IMR-90 (cell line): ENCODE results near the gene NPW. TPM values are rescaled to one million over a fixed set of nuclear protein-coding genes. Genes with fewer than 3 reads are reported as not detected.
A peak's percentile ranks its signal among the peaks of the same experiment; 100 is the strongest.

Experiments used
- ATAC-seq: fragments of 200-7000 bp; cut with Tn5 transposase; 2 replicates; pipeline ENCODE4 v1.9.1; 2020; ENCODE audit warnings: low read depth, mild to moderate bottlenecking, moderate library complexity
- BruUV-seq: library from RNA; stranded (reverse); fragments of 400-500 nt; replicated peaks from 2 replicates; lab custom pipeline; 2021; lab: Mats Ljungman, UMichigan
- CTCF ChIA-PET: fragments of 300-600 bp; formaldehyde crosslinking; extraction: SDS; loops from one replicate; lab custom pipeline; 2021; ENCODE audit warnings: antibody characterized with exemption; lab: Yijun Ruan, JAX
- POLR2A ChIA-PET: fragments of 300-600 bp; sonication (Branson Sonifier 250); formaldehyde crosslinking; loops from one replicate; lab custom pipeline; 2022; ENCODE audit warnings: antibody characterized with exemption; ENCODE audit not compliant: unreplicated experiment; lab: Charles Lee
- DNase-seq: peaks from one replicate; pipeline ENCODE4 v3.0.0; 2013
- H2AFZ ChIP-seq: replicated peaks from 2 replicates; pipeline ENCODE3; 2013; ENCODE audit warnings: low read length, mild to moderate bottlenecking; ENCODE audit not compliant: poor library complexity
- H2AK5ac ChIP-seq: 2 replicates; pipeline ENCODE4 v1.6.1; 2013; ENCODE audit warnings: low read depth, low read length, inconsistent platforms
- H2AK9ac ChIP-seq: replicated peaks from 2 replicates; pipeline ENCODE3; 2013; ENCODE audit warnings: mild to moderate bottlenecking, low read depth, low read length, moderate library complexity; ENCODE audit not compliant: poor library complexity
- H2BK120ac ChIP-seq: 2 replicates; pipeline ENCODE4 v1.6.1; 2013; ENCODE audit warnings: low read depth, low read length, inconsistent platforms
- H2BK15ac ChIP-seq: 3 replicates; pipeline ENCODE4 v1.6.1; 2013; ENCODE audit warnings: low read depth, low read length, inconsistent platforms
- H2BK20ac ChIP-seq: 2 replicates; pipeline ENCODE4 v1.6.1; 2013; ENCODE audit warnings: low read depth, mild to moderate bottlenecking, inconsistent platforms, low read length, moderate library complexity
- H2BK5ac ChIP-seq: 2 replicates; pipeline ENCODE4 v1.6.1; 2013; ENCODE audit warnings: mild to moderate bottlenecking, low read depth, low read length, inconsistent platforms; ENCODE audit not compliant: poor library complexity, severe bottlenecking
- H3K14ac ChIP-seq: replicated peaks from 2 replicates; pipeline ENCODE4 v1.6.1; 2013; ENCODE audit warnings: low read depth, low read length, inconsistent platforms
- H3K18ac ChIP-seq: 2 replicates; pipeline ENCODE4 v1.6.1; 2013; ENCODE audit warnings: low read depth, low read length, control low read depth
- H3K23ac ChIP-seq: 2 replicates; pipeline ENCODE4 v1.6.1; 2013; ENCODE audit warnings: low read depth, low read length, inconsistent platforms
- H3K27ac ChIP-seq: 2 replicates; pipeline ENCODE4 v1.5.1; 2013; ENCODE audit warnings: mild to moderate bottlenecking, control low read depth, low read length; ENCODE audit not compliant: insufficient read depth
- H3K27me3 ChIP-seq: 2 replicates; pipeline ENCODE4 v1.6.1; 2013; ENCODE audit warnings: low read length; ENCODE audit not compliant: control insufficient read depth, insufficient read depth
- H3K36me3 ChIP-seq: 2 replicates; pipeline ENCODE4 v1.6.1; 2013; ENCODE audit warnings: low read length, mixed read lengths; ENCODE audit not compliant: control insufficient read depth, insufficient read depth
- H3K4ac ChIP-seq: 2 replicates; pipeline ENCODE4 v1.6.1; 2013; ENCODE audit warnings: low read depth, low read length, inconsistent platforms
- H3K4me1 ChIP-seq: 2 replicates; pipeline ENCODE4 v1.6.1; 2013; ENCODE audit warnings: low read length, mixed read lengths; ENCODE audit not compliant: control insufficient read depth, insufficient read depth
- H3K4me2 ChIP-seq: 2 replicates; pipeline ENCODE4 v1.6.1; 2013; ENCODE audit warnings: low read depth, mild to moderate bottlenecking, control low read depth, low read length, moderate library complexity
- H3K4me3 ChIP-seq: 2 replicates; pipeline ENCODE4 v1.5.1; 2013; ENCODE audit warnings: low read depth, mild to moderate bottlenecking, control low read depth, low read length, moderate library complexity; ENCODE audit not compliant: insufficient read depth
- H3K56ac ChIP-seq: 2 replicates; pipeline ENCODE4 v1.6.1; 2013; ENCODE audit warnings: low read length, inconsistent platforms; ENCODE audit not compliant: insufficient read depth; ENCODE audit errors: extremely low read depth
- H3K79me1 ChIP-seq, 2 experiments: 2 replicates each; pipeline ENCODE4 v1.6.1; 2013; ENCODE audit warnings: low read length in 2 of 2, inconsistent platforms in 1 of 2, low read depth in 1 of 2
- H3K9ac ChIP-seq: 2 replicates; pipeline ENCODE4 v1.6.1; 2013; ENCODE audit warnings: low read depth, low read length, control low read depth
- H3K9me1 ChIP-seq: 2 replicates; pipeline ENCODE4 v1.6.1; 2013; ENCODE audit warnings: low read length, inconsistent platforms; ENCODE audit not compliant: insufficient read depth
- H3K9me3 ChIP-seq: 2 replicates; pipeline ENCODE4 v1.6.1; 2013; ENCODE audit warnings: low read length; ENCODE audit not compliant: control insufficient read depth, insufficient read depth
- H4K20me1 ChIP-seq: 2 replicates; pipeline ENCODE4 v1.6.1; 2013; ENCODE audit warnings: low read length, inconsistent platforms; ENCODE audit not compliant: insufficient read depth
- H4K5ac ChIP-seq: 2 replicates; pipeline ENCODE4 v1.6.1; 2013; ENCODE audit warnings: mild to moderate bottlenecking, low read depth, low read length, control low read depth
- H4K8ac ChIP-seq, 2 experiments: 2 replicates each; pipeline ENCODE4 v1.6.1; 2013; ENCODE audit warnings: low read depth in 2 of 2, low read length in 2 of 2, control low read depth in 1 of 2, inconsistent platforms in 1 of 2
- H4K91ac ChIP-seq: 2 replicates; pipeline ENCODE4 v1.6.1; 2013; ENCODE audit warnings: low read depth, low read length, inconsistent platforms; ENCODE audit not compliant: insufficient read depth
- BHLHE40 ChIP-seq: fragments of 150-350 bp; IDR thresholded peaks from 2 replicates; pipeline ENCODE4 v1.6.1; 2016; ENCODE audit warnings: mild to moderate bottlenecking, low read depth, low read length
- CEBPB ChIP-seq: IDR thresholded peaks from 2 replicates; pipeline ENCODE4 v1.6.1; 2012; ENCODE audit warnings: low read depth, low read length, improper control_type of control experiment
- CHD1 ChIP-seq: IDR thresholded peaks from 2 replicates; pipeline ENCODE4 v1.6.1; 2012; ENCODE audit warnings: low read depth, low read length, improper control_type of control experiment
- FOS ChIP-seq: fragments of 150-350 bp; IDR thresholded peaks from 2 replicates; pipeline ENCODE4 v1.6.1; 2016; ENCODE audit warnings: low read depth, low read length
- MAFK ChIP-seq: IDR thresholded peaks from 2 replicates; pipeline ENCODE4 v1.6.1; 2012; ENCODE audit warnings: low read depth, low read length, improper control_type of control experiment
- MAZ ChIP-seq: IDR thresholded peaks from 2 replicates; pipeline ENCODE4 v1.6.1; 2012; ENCODE audit warnings: low read depth, mild to moderate bottlenecking, low read length, improper control_type of control experiment, moderate library complexity, borderline replicate concordance
- MXI1 ChIP-seq: IDR thresholded peaks from 2 replicates; pipeline ENCODE4 v1.6.1; 2012; ENCODE audit warnings: low read depth, mild to moderate bottlenecking, low read length, moderate library complexity, borderline replicate concordance
- NFE2L2 ChIP-seq: fragments of 150-350 bp; IDR thresholded peaks from 2 replicates; pipeline ENCODE4 v1.6.1; 2016; ENCODE audit warnings: low read depth, mild to moderate bottlenecking, low read length
- POLR2A ChIP-seq: IDR thresholded peaks from 2 replicates; pipeline ENCODE4 v1.6.1; 2012; ENCODE audit warnings: mild to moderate bottlenecking, low read depth, low read length
- RCOR1 ChIP-seq: IDR thresholded peaks from 2 replicates; pipeline ENCODE4 v1.6.1; 2012; ENCODE audit warnings: mild to moderate bottlenecking, low read length, improper control_type of control experiment; ENCODE audit not compliant: insufficient replicate concordance
- RFX5 ChIP-seq: IDR thresholded peaks from 2 replicates; pipeline ENCODE4 v1.8.0; 2012; ENCODE audit warnings: low read depth, mild to moderate bottlenecking, low read length, moderate library complexity
- SMC3 ChIP-seq: fragments of 150-350 bp; IDR thresholded peaks from 2 replicates; pipeline ENCODE4 v1.6.1; 2016; ENCODE audit warnings: low read depth, mild to moderate bottlenecking, antibody characterized with exemption, low read length, moderate library complexity
- WGBS, 2 experiments: methylation state at CpG; one replicate each; pipeline versions ENCODE4 v1.1.5 to v1.1.7; 2013; ENCODE audit warnings: missing lambda C conversion rate in 2 of 2; ENCODE audit not compliant: insufficient read length in 1 of 2; ENCODE audit errors: extremely low coverage in 2 of 2; 5-methylcytosine and 5-hydroxymethylcytosine counted together
- dilution Hi-C: fragments of 300-500 bp; cut with HindIII; formaldehyde crosslinking; loops from one replicate; pipeline ENCODE4 v1.14.3; 2018; ENCODE audit warnings: low sequenced_read_pairs; ENCODE audit not compliant: unreplicated experiment
- in situ Hi-C: fragments of 300-500 bp; cut with MboI; formaldehyde crosslinking; loops from 3 replicates; pipeline ENCODE4 v1.14.3; 2019; ENCODE audit warnings: low sequenced_read_pairs, inconsistent platforms, mixed read lengths
- intact Hi-C: fragments of 100-400 bp; cut with micrococcal nuclease; formaldehyde crosslinking; loops from 2 replicates; pipeline ENCODE4 v1.10.0; 2022
- polyA plus RNA-seq, 3 experiments: library from polyadenylated mRNA; depleted of rRNA; stranded (reverse); fragments of >200 nt; gene quantifications; 2 replicates each; pipeline ENCODE4 v1.2.3, GENCODE V29; 2012; ENCODE audit warnings: low replicate concordance in 1 of 3
- total RNA-seq: library from RNA; depleted of rRNA; stranded (reverse); fragments of >200 nt; gene quantifications from 2 replicates; pipeline ENCODE4 v1.2.3, GENCODE V29; 2012
- TF ChIP-seq, protein P1 (sequence below): fragments of 150-350 bp; IDR thresholded peaks from 2 replicates; pipeline ENCODE4 v1.6.1; 2017; ENCODE audit warnings: mild to moderate bottlenecking, antibody characterized with exemption, low read length, low read depth
- TF ChIP-seq, protein P2 (sequence below): fragments of 150-350 bp; IDR thresholded peaks from 2 replicates; pipeline ENCODE4 v1.6.1; 2016; ENCODE audit warnings: low read depth, mild to moderate bottlenecking, low read length, moderate library complexity, borderline replicate concordance
- TF ChIP-seq, protein P3 (sequence below): conservative IDR thresholded peaks from 2 replicates; pipeline ENCODE4 v1.5.1; 2012; ENCODE audit warnings: mild to moderate bottlenecking, low read depth, low read length, improper control_type of control experiment

NPW gene
- total and polyA plus RNA-seq, 2 of the 4 experiments (the other 2 are of a cell fraction): 0.18 to 2.0 TPM

DNA sequence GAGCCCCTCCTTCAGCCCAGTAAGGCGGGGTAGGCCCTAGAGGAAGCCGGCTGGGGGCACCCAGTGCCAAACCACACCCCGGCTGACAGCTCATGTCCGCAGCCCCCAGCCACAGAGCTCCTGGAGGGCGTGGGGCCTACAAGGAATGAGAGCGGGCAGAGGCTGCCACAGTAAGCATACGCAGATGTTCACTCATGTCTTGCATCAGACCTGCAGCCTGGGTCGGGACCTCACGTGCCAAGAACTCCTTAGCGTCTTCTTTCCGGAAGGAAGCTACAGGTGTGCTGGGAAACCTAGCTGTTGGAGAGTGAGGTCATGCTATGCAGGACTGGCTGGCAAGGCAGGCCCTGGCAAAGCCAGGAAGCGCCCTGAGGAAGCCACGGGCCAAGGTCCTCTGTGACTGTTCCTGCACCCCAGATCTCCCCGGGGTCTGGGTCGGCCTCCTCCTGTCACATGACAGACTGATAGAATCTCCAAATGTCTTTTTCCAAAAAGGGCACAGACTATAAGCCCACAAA lies 11.5 kb upstream of the NPW start:
- no peak overlapping the region for H4K5ac ChIP-seq
- H3K23ac ChIP-seq: peak overlapping the region; percentile 95
- H4K91ac ChIP-seq: no peak overlapping the region
- no peak overlapping the region for H2BK5ac ChIP-seq
- peak overlapping the region; percentile 4; the same call in 1 of the 2 replicates for H3K4ac ChIP-seq
- H3K9ac ChIP-seq: peak overlapping the region; percentile 13; the same call in 1 of the 2 replicates
- H3K9me3 ChIP-seq: no peaks in the 10 kb centered on the region
- H3K18ac ChIP-seq: no peak overlapping the region
- H3K9me1 ChIP-seq: peaks cover 8% of the 10 kb centered on the region; the same call in 1 of the 2 replicates
- WGBS, 2 experiments: 81% methylated on average over 10 of the region's 15 CpGs; no CpG with 5 or more reads in 1 of the 2 experiments
- peaks cover 61% of the 10 kb centered on the region for H4K20me1 ChIP-seq
- H3K79me1 ChIP-seq: peaks cover 15 to 71% of the 10 kb centered on the region in 2 experiments; a peak in 3 of 4 replicates
- peak overlapping the region; percentile 19 for H3K27ac ChIP-seq
- no peak overlapping the region for H2BK20ac ChIP-seq
- H2BK15ac ChIP-seq: no peak overlapping the region
- peak overlapping the region; percentile 83; the same call in 1 of the 2 replicates for H3K14ac ChIP-seq
- no peak overlapping the region for H4K8ac ChIP-seq
- in situ Hi-C loops (no loop called here), intact Hi-C loops (no loop called here), dilution Hi-C loops (no loop called here)
- no peak overlapping the region; the same call in 1 of the 2 replicates for H3K56ac ChIP-seq
- ATAC-seq: no peak
- H3K4me2 ChIP-seq: peak overlapping the region; percentile 97
- H3K36me3 ChIP-seq: peaks cover 12% of the 10 kb centered on the region
- ChIA-PET POLR2A (no interaction called here), CTCF (interaction anchor here (1.4 kb wide), 1 partner anchor 133 kb away, joined by 4 read pairs; no protein-coding TSS in a partner anchor)
- peak overlapping the region; percentile 91 for H2AK9ac ChIP-seq
- H3K4me1 ChIP-seq: peaks cover 28% of the 10 kb centered on the region
- no peak overlapping the region for H2BK120ac ChIP-seq
- no peaks in the 10 kb centered on the region for H3K27me3 ChIP-seq
- H2AFZ ChIP-seq: no peak overlapping the region
- BruUV-seq: no TSS peak
- TF ChIP-seq, protein P1, sequence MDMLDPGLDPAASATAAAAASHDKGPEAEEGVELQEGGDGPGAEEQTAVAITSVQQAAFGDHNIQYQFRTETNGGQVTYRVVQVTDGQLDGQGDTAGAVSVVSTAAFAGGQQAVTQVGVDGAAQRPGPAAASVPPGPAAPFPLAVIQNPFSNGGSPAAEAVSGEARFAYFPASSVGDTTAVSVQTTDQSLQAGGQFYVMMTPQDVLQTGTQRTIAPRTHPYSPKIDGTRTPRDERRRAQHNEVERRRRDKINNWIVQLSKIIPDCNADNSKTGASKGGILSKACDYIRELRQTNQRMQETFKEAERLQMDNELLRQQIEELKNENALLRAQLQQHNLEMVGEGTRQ: no peak
- no peak for TF ChIP-seq SMC3
- TF ChIP-seq, protein P2, sequence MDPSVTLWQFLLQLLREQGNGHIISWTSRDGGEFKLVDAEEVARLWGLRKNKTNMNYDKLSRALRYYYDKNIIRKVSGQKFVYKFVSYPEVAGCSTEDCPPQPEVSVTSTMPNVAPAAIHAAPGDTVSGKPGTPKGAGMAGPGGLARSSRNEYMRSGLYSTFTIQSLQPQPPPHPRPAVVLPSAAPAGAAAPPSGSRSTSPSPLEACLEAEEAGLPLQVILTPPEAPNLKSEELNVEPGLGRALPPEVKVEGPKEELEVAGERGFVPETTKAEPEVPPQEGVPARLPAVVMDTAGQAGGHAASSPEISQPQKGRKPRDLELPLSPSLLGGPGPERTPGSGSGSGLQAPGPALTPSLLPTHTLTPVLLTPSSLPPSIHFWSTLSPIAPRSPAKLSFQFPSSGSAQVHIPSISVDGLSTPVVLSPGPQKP: no peak
- no peak for TF ChIP-seq FOS
- no peak for TF ChIP-seq POLR2A
- no peak for TF ChIP-seq MXI1
- TF ChIP-seq, protein P3, sequence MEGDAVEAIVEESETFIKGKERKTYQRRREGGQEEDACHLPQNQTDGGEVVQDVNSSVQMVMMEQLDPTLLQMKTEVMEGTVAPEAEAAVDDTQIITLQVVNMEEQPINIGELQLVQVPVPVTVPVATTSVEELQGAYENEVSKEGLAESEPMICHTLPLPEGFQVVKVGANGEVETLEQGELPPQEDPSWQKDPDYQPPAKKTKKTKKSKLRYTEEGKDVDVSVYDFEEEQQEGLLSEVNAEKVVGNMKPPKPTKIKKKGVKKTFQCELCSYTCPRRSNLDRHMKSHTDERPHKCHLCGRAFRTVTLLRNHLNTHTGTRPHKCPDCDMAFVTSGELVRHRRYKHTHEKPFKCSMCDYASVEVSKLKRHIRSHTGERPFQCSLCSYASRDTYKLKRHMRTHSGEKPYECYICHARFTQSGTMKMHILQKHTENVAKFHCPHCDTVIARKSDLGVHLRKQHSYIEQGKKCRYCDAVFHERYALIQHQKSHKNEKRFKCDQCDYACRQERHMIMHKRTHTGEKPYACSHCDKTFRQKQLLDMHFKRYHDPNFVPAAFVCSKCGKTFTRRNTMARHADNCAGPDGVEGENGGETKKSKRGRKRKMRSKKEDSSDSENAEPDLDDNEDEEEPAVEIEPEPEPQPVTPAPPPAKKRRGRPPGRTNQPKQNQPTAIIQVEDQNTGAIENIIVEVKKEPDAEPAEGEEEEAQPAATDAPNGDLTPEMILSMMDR: no peak
- no peak for TF ChIP-seq NFE2L2
- TF ChIP-seq CEBPB: peak; percentile 22; the same call in 1 of the 2 replicates
- TF ChIP-seq RCOR1: no peak
- no peak for TF ChIP-seq MAFK
- peak; percentile 57; the same call in 1 of the 2 replicates for TF ChIP-seq BHLHE40
- no peak for TF ChIP-seq RFX5
- no peak for TF ChIP-seq CHD1
- TF ChIP-seq MAZ: no peak
- H3K4me3 ChIP-seq: peak overlapping the region; percentile 75; the same call in 1 of the 2 replicates
- H2AK5ac ChIP-seq: no peak overlapping the region
- peak; percentile 34 for DNase-seq
